ENCODE results near the gene XXYLT1. TPM values are rescaled to one million over a fixed set of nuclear protein-coding genes. Genes with fewer than 3 reads are reported as not detected.

The XXYLT1 gene
- total RNA-seq, 2 experiments from 2014 or later, result 3.1 to 3.7 TPM

GRCh38 chr3:195069501-195070251 is 201.3 kb downstream of the XXYLT1 start:
- Histone ChIP-seq H3K4me1 (ENCODE audit: insufficient read depth, low read length) (no peaks in the 10 kb centered on the region), H3K27me3 (ENCODE audit: control insufficient read depth in 1 of 2, insufficient read depth in 2 of 2, low read length in 2 of 2) (no peaks in the 10 kb centered on the region), H3K4me3 (ENCODE audit: low read length) (no peak overlapping the region), H3K36me3 (ENCODE audit: insufficient read depth, low read length) (peaks cover 6% of the 10 kb centered on the region), H3K9me3 (ENCODE audit: control insufficient read depth in 1 of 2, insufficient read depth in 1 of 2, low read length in 2 of 2) (no peaks in the 10 kb centered on the region), H3K27ac (ENCODE audit: low read depth in 1 of 2, low read length in 2 of 2) (no peak overlapping the region)
- POLR2A ChIA-PET, result no interaction called here
- no peak overlapping the region for H3K27ac Mint-ChIP-seq
- no peaks in the 10 kb centered on the region for H3K27me3 Mint-ChIP-seq
- ATAC-seq (ENCODE audit: poor library complexity) (no peak), DNase-seq (no peak)
- intact Hi-C loops (cut with DNase I, micrococcal nuclease), result no loop called here
- H3K9me3 Mint-ChIP-seq, result no peaks in the 10 kb centered on the region
- TF ChIP-seq CTCF (IDR thresholded peaks at IDR 0.05), result no peak
- H3K4me1 Mint-ChIP-seq (ENCODE audit: low read depth), result no peaks in the 10 kb centered on the region
- CTCF ChIA-PET, result no interaction called here
- no peak overlapping the region for H3K4me3 Mint-ChIP-seq
- H3K36me3 Mint-ChIP-seq (ENCODE audit: low read depth), result peaks cover 15% of the 10 kb centered on the region

GRCh38 chr3:195068084-195069080 is 202.6 kb downstream of the XXYLT1 start:
- no peak for TF ChIP-seq CTCF (IDR thresholded peaks at IDR 0.05)
- Histone ChIP-seq H3K4me3 (ENCODE audit: low read length) (no peak overlapping the region), H3K27me3 (ENCODE audit: control insufficient read depth in 1 of 2, insufficient read depth in 2 of 2, low read length in 2 of 2) (no peaks in the 10 kb centered on the region), H3K27ac (ENCODE audit: low read depth in 1 of 2, low read length in 2 of 2) (no peak overlapping the region), H3K9me3 (ENCODE audit: control insufficient read depth in 1 of 2, insufficient read depth in 1 of 2, low read length in 2 of 2) (no peaks in the 10 kb centered on the region), H3K4me1 (ENCODE audit: insufficient read depth, low read length) (no peaks in the 10 kb centered on the region), H3K36me3 (ENCODE audit: insufficient read depth, low read length) (peaks cover 6% of the 10 kb centered on the region)
- Mint-ChIP-seq H3K36me3 (ENCODE audit: low read depth) (peaks cover 15% of the 10 kb centered on the region), H3K27ac (no peak overlapping the region), H3K9me3 (no peaks in the 10 kb centered on the region), H3K4me3 (no peak overlapping the region), H3K27me3 (no peaks in the 10 kb centered on the region), H3K4me1 (ENCODE audit: low read depth) (no peaks in the 10 kb centered on the region)
- CTCF ChIA-PET, result no interaction called here
- DNase-seq (peak in 1 of 14 experiments; percentile 7), ATAC-seq (ENCODE audit: poor library complexity) (no peak)
- POLR2A ChIA-PET, result no interaction called here
- intact Hi-C loops (cut with DNase I, micrococcal nuclease), result no loop called here

GRCh38 chr3:195066441-195066841 is 204.5 kb downstream of the XXYLT1 start:
- H3K9me3 Mint-ChIP-seq, result no peaks in the 10 kb centered on the region
- no peaks in the 10 kb centered on the region for H3K27me3 Mint-ChIP-seq
- Histone ChIP-seq H3K36me3 (ENCODE audit: insufficient read depth, low read length) (peaks cover 6% of the 10 kb centered on the region), H3K4me1 (ENCODE audit: insufficient read depth, low read length) (no peaks in the 10 kb centered on the region), H3K27ac (ENCODE audit: low read depth in 1 of 2, low read length in 2 of 2) (no peak overlapping the region), H3K9me3 (ENCODE audit: control insufficient read depth in 1 of 2, insufficient read depth in 1 of 2, low read length in 2 of 2) (no peaks in the 10 kb centered on the region), H3K27me3 (ENCODE audit: control insufficient read depth in 1 of 2, insufficient read depth in 2 of 2, low read length in 2 of 2) (no peaks in the 10 kb centered on the region), H3K4me3 (ENCODE audit: low read length) (no peak overlapping the region)
- CTCF ChIA-PET, result no interaction called here
- H3K4me1 Mint-ChIP-seq (ENCODE audit: low read depth), result no peaks in the 10 kb centered on the region
- peaks cover 15% of the 10 kb centered on the region for H3K36me3 Mint-ChIP-seq (ENCODE audit: low read depth)
- H3K4me3 Mint-ChIP-seq, result no peak overlapping the region
- ATAC-seq (ENCODE audit: poor library complexity) (no peak), DNase-seq (no peak)
- POLR2A ChIA-PET, result no interaction called here
- H3K27ac Mint-ChIP-seq, result no peak overlapping the region
- no peak for TF ChIP-seq CTCF (IDR thresholded peaks at IDR 0.05)
- intact Hi-C loops (cut with DNase I, micrococcal nuclease), result no loop called here
